H1 (cell line): ENCODE results near the gene CGRRF1. TPM values are rescaled to one million over a fixed set of nuclear protein-coding genes. Genes with fewer than 3 reads are reported as not detected.
A peak's percentile ranks its signal among the peaks of the same experiment; 100 is the strongest.

Experiments used
- CTCF ChIA-PET: fragments of 300-600 bp; sonication (Branson Sonifier 250); formaldehyde crosslinking; loops from one replicate; lab custom pipeline; 2021; ENCODE audit not compliant: partially characterized antibody; lab: Charles Lee
- POLR2A ChIA-PET: fragments of 300-600 bp; sonication (Branson Sonifier 250); formaldehyde crosslinking; loops from one replicate; lab custom pipeline; 2021; ENCODE audit warnings: inconsistent platforms; ENCODE audit not compliant: partially characterized antibody; lab: Charles Lee
- DNase-seq, 2 experiments: peaks; one replicate each; pipeline versions ENCODE4 v3.0.0 to v3.0.0-alpha.2; 2010 to 2022; ENCODE audit warnings: low spot score in 2 of 2, low read depth in 1 of 2, mixed read lengths in 1 of 2
- FAIRE-seq: peaks from 2 replicates; lab custom pipeline; 2011; peaks lifted over from hg19 to GRCh38; lab: Jason Lieb, UNC
- H2AFZ ChIP-seq: 2 replicates; pipeline ENCODE4 v1.8.1; 2012; ENCODE audit warnings: low read length, inconsistent platforms
- H2AK5ac ChIP-seq: 2 replicates; pipeline ENCODE4 v1.6.1; 2013; ENCODE audit warnings: low read depth, low read length
- H2BK120ac ChIP-seq: replicated peaks from 2 replicates; pipeline ENCODE3; 2013; ENCODE audit warnings: low read depth, low read length, inconsistent platforms
- H2BK12ac ChIP-seq: 2 replicates; pipeline ENCODE4 v1.6.1; 2013; ENCODE audit warnings: low read depth, low read length
- H2BK15ac ChIP-seq: 2 replicates; pipeline ENCODE4 v1.6.1; 2013; ENCODE audit warnings: low read length
- H2BK20ac ChIP-seq: 2 replicates; pipeline ENCODE4 v1.6.1; 2013; ENCODE audit warnings: low read length
- H2BK5ac ChIP-seq: 2 replicates; pipeline ENCODE4 v1.6.1; 2013; ENCODE audit warnings: low read depth, low read length
- H3K14ac ChIP-seq: 2 replicates; pipeline ENCODE4 v1.6.1; 2013; ENCODE audit warnings: inconsistent platforms; ENCODE audit not compliant: insufficient read length
- H3K18ac ChIP-seq: 2 replicates; pipeline ENCODE4 v1.6.1; 2013; ENCODE audit warnings: low read length; ENCODE audit errors: extremely low read depth
- H3K23ac ChIP-seq: 2 replicates; pipeline ENCODE4 v1.6.1; 2013; ENCODE audit warnings: inconsistent platforms; ENCODE audit not compliant: insufficient read length
- H3K23me2 ChIP-seq: 2 replicates; pipeline ENCODE4 v1.6.1; 2013; ENCODE audit warnings: low read depth, low read length
- H3K27ac ChIP-seq: 2 replicates; pipeline ENCODE4 v1.6.1; 2011; ENCODE audit warnings: low read depth, low read length, inconsistent platforms
- H3K27me3 ChIP-seq, 4 experiments: replicated peaks in 1 of 4; 1 replicate in 1 of 4; 2 replicates in 3 of 4; pipeline versions ENCODE4 v1.6.1 to v1.8.1; 2011 to 2013; ENCODE audit warnings: low read length in 3 of 4, mild to moderate bottlenecking in 3 of 4, inconsistent platforms in 2 of 4, mixed read lengths in 2 of 4, moderate library complexity in 1 of 4; ENCODE audit not compliant: control insufficient read depth in 3 of 4, insufficient read depth in 3 of 4; ENCODE audit errors: extremely low read depth in 1 of 4
- H3K36me3 ChIP-seq, 4 experiments: 2 replicates each; pipeline versions ENCODE4 v1.6.1 to v1.8.1; 2011 to 2013; ENCODE audit warnings: mild to moderate bottlenecking in 4 of 4, low read length in 3 of 4, moderate library complexity in 2 of 4, control low read depth in 1 of 4, inconsistent platforms in 1 of 4; ENCODE audit not compliant: insufficient read depth in 4 of 4, control insufficient read depth in 2 of 4
- H3K4ac ChIP-seq: replicated peaks from 2 replicates; pipeline ENCODE3; 2013; ENCODE audit warnings: low read length, low read depth, mixed read lengths, inconsistent platforms; ENCODE audit not compliant: insufficient read length
- H3K4me1 ChIP-seq, 4 experiments: replicated peaks in 1 of 4; 1 replicate in 1 of 4; 2 replicates in 3 of 4; pipeline versions ENCODE4 v1.6.1 to v1.8.1; 2011 to 2013; ENCODE audit warnings: low read length in 3 of 4, inconsistent platforms in 2 of 4, mixed read lengths in 1 of 4; ENCODE audit not compliant: insufficient read depth in 4 of 4, control insufficient read depth in 3 of 4
- H3K4me2 ChIP-seq, 2 experiments: 2 replicates each; pipeline versions ENCODE4 v1.6.1 to v1.8.1; 2011 to 2013; ENCODE audit warnings: low read depth in 2 of 2, low read length in 2 of 2, control low read depth in 1 of 2, inconsistent platforms in 1 of 2, mild to moderate bottlenecking in 1 of 2; ENCODE audit not compliant: insufficient read depth in 1 of 2
- H3K4me3 ChIP-seq, 4 experiments: fragments of 200-600, 300-600 bp in 1 of 4; sonication (generic), shearing (Covaris generic), sonication (Bioruptor Twin) in 1 of 4; 2 replicates each; pipeline versions ENCODE4 v1.5.1 to v1.8.1; 2011 to 2016; ENCODE audit warnings: low read length in 4 of 4, low read depth in 3 of 4, control low read depth in 2 of 4, inconsistent platforms in 2 of 4, mild to moderate bottlenecking in 2 of 4, mixed read lengths in 1 of 4, moderate library complexity in 1 of 4; ENCODE audit not compliant: insufficient read depth in 2 of 4; ENCODE audit errors: extremely low read depth in 1 of 4
- H3K56ac ChIP-seq: replicated peaks from 2 replicates; pipeline ENCODE3; 2013; ENCODE audit warnings: low read depth, mild to moderate bottlenecking, mixed read lengths, low read length, inconsistent platforms; ENCODE audit not compliant: insufficient read length
- H3K79me1 ChIP-seq: 2 replicates; pipeline ENCODE4 v1.6.1; 2013; ENCODE audit warnings: low read depth, low read length, control low read depth
- H3K79me2 ChIP-seq, 2 experiments: 2 replicates each; pipeline versions ENCODE4 v1.6.1 to v1.8.1; 2012 to 2013; ENCODE audit warnings: low read length in 2 of 2, mild to moderate bottlenecking in 2 of 2, inconsistent platforms in 1 of 2; ENCODE audit not compliant: insufficient read depth in 2 of 2, control insufficient read depth in 1 of 2
- H3K9ac ChIP-seq, 4 experiments: replicated peaks in 1 of 4; 1 replicate in 1 of 4; 2 replicates in 3 of 4; pipeline versions ENCODE4 v1.6.1 to v1.8.1; 2011 to 2013; ENCODE audit warnings: low read depth in 3 of 4, low read length in 3 of 4, control low read depth in 2 of 4, mild to moderate bottlenecking in 2 of 4, moderate library complexity in 2 of 4, inconsistent platforms in 1 of 4; ENCODE audit errors: extremely low read depth in 1 of 4
- H3K9me3 ChIP-seq, 2 experiments: 2 replicates each; pipeline versions ENCODE4 v1.6.1 to v1.8.1; 2012 to 2013; ENCODE audit warnings: mild to moderate bottlenecking in 2 of 2, moderate library complexity in 2 of 2, control low read depth in 1 of 2, inconsistent platforms in 1 of 2, low read depth in 1 of 2, low read length in 1 of 2, mixed read lengths in 1 of 2; ENCODE audit not compliant: insufficient read depth in 2 of 2
- H4K20me1 ChIP-seq, 2 experiments: replicated peaks in 1 of 2; 2 replicates each; pipeline versions ENCODE3 to v1.8.1; 2011 to 2013; ENCODE audit warnings: inconsistent platforms in 2 of 2, low read length in 2 of 2, mild to moderate bottlenecking in 1 of 2; ENCODE audit not compliant: insufficient read depth in 2 of 2, control insufficient read depth in 1 of 2
- H4K5ac ChIP-seq: 2 replicates; pipeline ENCODE4 v1.6.1; 2013; ENCODE audit warnings: low read length, low read depth, mixed read lengths, inconsistent platforms; ENCODE audit not compliant: insufficient read length
- H4K8ac ChIP-seq: 2 replicates; pipeline ENCODE4 v1.8.0; 2013; ENCODE audit warnings: mild to moderate bottlenecking, moderate library complexity, low read length, inconsistent platforms; ENCODE audit not compliant: insufficient read depth; ENCODE audit errors: extremely low read depth
- H4K91ac ChIP-seq: replicated peaks from 2 replicates; pipeline ENCODE3; 2013; ENCODE audit warnings: low read length, mixed read lengths, inconsistent platforms; ENCODE audit not compliant: insufficient read length
- BACH1 ChIP-seq: IDR thresholded peaks from 2 replicates; pipeline ENCODE4 v1.6.1; 2012; ENCODE audit warnings: low read length, improper control_type of control experiment
- CBX8 ChIP-seq: fragments of 300-800, 300-1000 bp; sonication (generic); IDR thresholded peaks from 2 replicates; pipeline ENCODE4 v1.7.1; 2016; ENCODE audit warnings: low read depth, low read length, borderline replicate concordance
- CREB1 ChIP-seq: IDR thresholded peaks from 2 replicates; pipeline ENCODE4 v1.6.1; 2012; ENCODE audit warnings: inconsistent platforms
- EP300 ChIP-seq, 2 experiments: IDR thresholded peaks; 1 replicate in 1 of 2; 2 replicates in 1 of 2; pipeline ENCODE4 v1.6.1; 2011 to 2012; ENCODE audit warnings: low read depth in 2 of 2, low read length in 2 of 2, mild to moderate bottlenecking in 2 of 2, borderline replicate concordance in 1 of 2, inconsistent platforms in 1 of 2, moderate library complexity in 1 of 2
- JUND ChIP-seq: IDR thresholded peaks from 2 replicates; pipeline ENCODE4 v1.6.1; 2011; ENCODE audit warnings: mild to moderate bottlenecking, improper control_type of control experiment, low read length
- POLR2AphosphoS5 ChIP-seq: IDR thresholded peaks from 2 replicates; pipeline ENCODE4 v1.6.1; 2011; ENCODE audit warnings: low read depth, low read length
- SP1 ChIP-seq: IDR thresholded peaks from 2 replicates; pipeline ENCODE4 v1.6.1; 2011; ENCODE audit warnings: low read depth, low read length
- TAF1 ChIP-seq: IDR thresholded peaks from 2 replicates; pipeline ENCODE4 v1.6.1; 2011; ENCODE audit warnings: mild to moderate bottlenecking, low read depth, low read length
- TBP ChIP-seq: IDR thresholded peaks from 2 replicates; pipeline ENCODE4 v1.6.1; 2011; ENCODE audit warnings: low read depth, low read length, improper control_type of control experiment
- WGBS, 2 experiments: shearing (Covaris generic) in 1 of 2; methylation state at CpG; one replicate each; pipeline versions ENCODE4 v1.1.6 to v1.1.7; 2013 to 2015; ENCODE audit warnings: low lambda C conversion rate in 2 of 2, mixed read lengths in 2 of 2, inconsistent platforms in 1 of 2, low coverage in 1 of 2, missing lambda C conversion rate in 1 of 2; ENCODE audit not compliant: insufficient replicate concordance in 2 of 2, insufficient coverage in 1 of 2, insufficient read length in 1 of 2; ENCODE audit errors: extremely low coverage in 1 of 2, missing lambda C conversion rate in 1 of 2; 5-methylcytosine and 5-hydroxymethylcytosine counted together
- polyA plus RNA-seq, 7 experiments: library from polyadenylated mRNA; depleted of rRNA in 3 of 7; stranded (reverse) in 5 of 7; unstranded in 2 of 7; fragments of >200 nt in 5 of 7; fragments of 200-250 nt in 2 of 7; gene quantifications; 1 replicate in 5 of 7; 2 replicates in 1 of 7; 4 replicates in 1 of 7; pipeline versions ENCODE4 v1.2.1 to v1.2.3, GENCODE V29; 2011 to 2013; ENCODE audit warnings: missing spikeins in 2 of 7, mixed read lengths in 2 of 7
- total RNA-seq: library from RNA; stranded (reverse); fragmentation: NEBNext Ultra II Directional; extraction: Animal tissue kit (Norgen Biotek cat#: 25700); gene quantifications from 2 replicates; pipeline ENCODE4 v1.2.1, GENCODE V29; 2021
- TF ChIP-seq, protein P1 (sequence below): IDR thresholded peaks from 2 replicates; pipeline ENCODE4 v1.6.1; 2012; ENCODE audit warnings: low read length, inconsistent platforms

The CGRRF1 gene
- total and polyA plus RNA-seq, 2 of the 8 experiments (the other 6 are each of a cell fraction or from before 2014, with no cell fraction given), result 7.4 to 20.2 TPM

GRCh38 chr14:54565785-54566409 lies 56.2 kb downstream of the CGRRF1 start:
- H2BK15ac ChIP-seq, result no peak overlapping the region
- ChIA-PET POLR2A (interaction anchor here (0.8 to 3.3 kb wide), 30 partner anchors 9 to 487 kb away, joined by 3 to 20 read pairs (median 3); partner anchors contain the start of genes CGRRF1 and GMFB), CTCF (interaction anchor here (0.9 to 8.8 kb wide), 16 partner anchors 14 to 248 kb away, joined by 3 to 98 read pairs (median 4); no protein-coding TSS in a partner anchor)
- peak overlapping the region; percentile 93 to 98 for H3K4me2 ChIP-seq
- no peak overlapping the region for H2BK5ac ChIP-seq
- no peak overlapping the region for H2BK12ac ChIP-seq
- H2BK20ac ChIP-seq, result no peak overlapping the region
- peak overlapping the region; percentile 62 to 84 (median 77) for H3K4me3 ChIP-seq
- no peak overlapping the region; the same call in 1 of the 2 replicates for H2AFZ ChIP-seq
- peak overlapping the region; percentile 16 for H3K56ac ChIP-seq
- H3K23ac ChIP-seq, result no peak overlapping the region
- H3K79me1 ChIP-seq, result no peaks in the 10 kb centered on the region; the same call in 1 of the 2 replicates
- H3K27me3 ChIP-seq, result peaks cover 0 to 30% (median 11%) of the 10 kb centered on the region in 4 experiments; a peak in 4 of 7 replicates
- H3K9ac ChIP-seq, result peak overlapping the region in 3 of 4 experiments; percentile 45 to 90 (median 58); a peak in 5 of 7 replicates
- H3K9me3 ChIP-seq, result no peaks in the 10 kb centered on the region
- 0% methylated on average over 20 of the region's 73 CpGs; no CpG with 5 or more reads in 1 of the 2 experiments for WGBS, 2 experiments
- peaks cover 2 to 9% (median 6%) of the 10 kb centered on the region in 4 experiments; a peak in 6 of 7 replicates for H3K4me1 ChIP-seq
- H4K5ac ChIP-seq, result no peak overlapping the region
- no peak for FAIRE-seq
- H2AK5ac ChIP-seq, result no peak overlapping the region
- no peak overlapping the region for H3K18ac ChIP-seq
- H3K79me2 ChIP-seq, result peaks cover 0 to 10% of the 10 kb centered on the region in 2 experiments; a peak in 2 of 4 replicates
- H3K14ac ChIP-seq, result no peak overlapping the region
- H3K27ac ChIP-seq, result no peak overlapping the region
- H4K91ac ChIP-seq, result no peak overlapping the region
- H4K20me1 ChIP-seq, result no peaks in the 10 kb centered on the region
- H4K8ac ChIP-seq, result peak overlapping the region; percentile 85
- DNase-seq, result peak in 1 of 2 experiments; percentile 86
- H3K23me2 ChIP-seq, result peaks cover 20% of the 10 kb centered on the region
- no peak overlapping the region for H3K4ac ChIP-seq
- H2BK120ac ChIP-seq, result no peak overlapping the region
- H3K36me3 ChIP-seq, result no peaks in the 10 kb centered on the region
- peak; percentile 71; the same call in 1 of the 2 replicates for TF ChIP-seq POLR2AphosphoS5
- TF ChIP-seq TAF1, result peak; percentile 86
- TF ChIP-seq TBP, result peak; percentile 51; the same call in 1 of the 2 replicates
- TF ChIP-seq, protein P1, sequence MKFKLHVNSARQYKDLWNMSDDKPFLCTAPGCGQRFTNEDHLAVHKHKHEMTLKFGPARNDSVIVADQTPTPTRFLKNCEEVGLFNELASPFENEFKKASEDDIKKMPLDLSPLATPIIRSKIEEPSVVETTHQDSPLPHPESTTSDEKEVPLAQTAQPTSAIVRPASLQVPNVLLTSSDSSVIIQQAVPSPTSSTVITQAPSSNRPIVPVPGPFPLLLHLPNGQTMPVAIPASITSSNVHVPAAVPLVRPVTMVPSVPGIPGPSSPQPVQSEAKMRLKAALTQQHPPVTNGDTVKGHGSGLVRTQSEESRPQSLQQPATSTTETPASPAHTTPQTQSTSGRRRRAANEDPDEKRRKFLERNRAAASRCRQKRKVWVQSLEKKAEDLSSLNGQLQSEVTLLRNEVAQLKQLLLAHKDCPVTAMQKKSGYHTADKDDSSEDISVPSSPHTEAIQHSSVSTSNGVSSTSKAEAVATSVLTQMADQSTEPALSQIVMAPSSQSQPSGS, result peak; percentile 88; the same call in 1 of the 2 replicates
- no peak for TF ChIP-seq SP1
- TF ChIP-seq EP300 (IDR thresholded peaks at IDR 0.05; ENCODE audit: borderline replicate concordance in 1 of 2, low read depth in 2 of 2, low read length in 2 of 2), result peak in 1 of 2 experiments; percentile 11; a peak in 1 of 3 replicates
- TF ChIP-seq BACH1, result 0 out of 2 replicates have a peak, but pooled peaks have one; percentile 5
- TF ChIP-seq CREB1, result 0 out of 2 replicates have a peak, but pooled peaks have one; percentile 18
- no peak for TF ChIP-seq CBX8
- peak; percentile 20; the same call in 1 of the 2 replicates for TF ChIP-seq JUND
